Endothelial cell of umbilical vein (primary cell): ENCODE data around the gene RNF10. TPM values are rescaled to one million over a fixed set of nuclear protein-coding genes. Genes with fewer than 3 reads are reported as not detected.

Source experiments
- BruUV-seq: library from RNA; stranded (reverse); fragments of 400-500 nt; replicated peaks from 2 replicates; lab custom pipeline; 2021; lab: Mats Ljungman, UMichigan
- CTCF ChIA-PET: fragments of 300-600, 350-600 bp; sonication (Branson Sonifier 250); formaldehyde crosslinking; loops from one replicate; lab custom pipeline; 2021; ENCODE audit warnings: antibody characterized with exemption, inconsistent platforms; lab: Charles Lee
- POLR2A ChIA-PET: fragments of 300-600, 350-600 bp; sonication (Branson Sonifier 250); formaldehyde crosslinking; loops from one replicate; lab custom pipeline; 2021; ENCODE audit warnings: antibody characterized with exemption, inconsistent platforms; lab: Charles Lee
- DNase-seq: peaks from one replicate; pipeline ENCODE4 v3.0.0-alpha.2; 2011; ENCODE audit warnings: low read depth, low spot score
- FAIRE-seq: peaks from 2 replicates; lab custom pipeline; 2011; peaks lifted over from hg19 to GRCh38; lab: Jason Lieb, UNC
- H2AFZ ChIP-seq: 2 replicates; pipeline ENCODE4 v1.6.0; 2012; ENCODE audit warnings: low read depth, low read length, control low read depth, inconsistent platforms
- H3K27ac ChIP-seq: 2 replicates; pipeline ENCODE4 v1.5.1; 2011; ENCODE audit warnings: low read depth, mild to moderate bottlenecking, control low read depth, low read length, moderate library complexity; ENCODE audit not compliant: insufficient read depth
- H3K27me3 ChIP-seq, 2 experiments: 2 replicates each; pipeline versions ENCODE4 v1.6.0 to v1.6.1; 2011; ENCODE audit warnings: low read length in 2 of 2, mixed read lengths in 1 of 2; ENCODE audit not compliant: control insufficient read depth in 2 of 2, insufficient read depth in 2 of 2
- H3K36me3 ChIP-seq, 2 experiments: 2 replicates in 1 of 2; 3 replicates in 1 of 2; pipeline ENCODE4 v1.5.1; 2011; ENCODE audit warnings: low read length in 2 of 2, mild to moderate bottlenecking in 1 of 2, moderate library complexity in 1 of 2; ENCODE audit not compliant: control insufficient read depth in 2 of 2, insufficient read depth in 2 of 2; ENCODE audit errors: extremely low read depth in 1 of 2
- H3K4me1 ChIP-seq: 3 replicates; pipeline ENCODE4 v1.5.1; 2011; ENCODE audit warnings: mild to moderate bottlenecking, low read length; ENCODE audit not compliant: control insufficient read depth, insufficient read depth; ENCODE audit errors: extremely low read depth
- H3K4me2 ChIP-seq: 2 replicates; pipeline ENCODE4 v1.6.1; 2011; ENCODE audit warnings: low read length, control low read depth, mixed read lengths; ENCODE audit not compliant: insufficient read depth
- H3K4me3 ChIP-seq, 3 experiments: fragments of 200-600 bp in 1 of 3; sonication (generic), shearing (Covaris generic) in 1 of 3; replicated peaks in 1 of 3; 2 replicates each; pipeline ENCODE4 v1.5.1; 2011 to 2016; ENCODE audit warnings: control low read depth in 3 of 3, low read length in 3 of 3, mild to moderate bottlenecking in 2 of 3, inconsistent platforms in 1 of 3, low read depth in 1 of 3, moderate library complexity in 1 of 3; ENCODE audit not compliant: insufficient read depth in 1 of 3
- H3K79me2 ChIP-seq: 2 replicates; pipeline ENCODE4 v1.6.0; 2012; ENCODE audit warnings: low read length, inconsistent platforms; ENCODE audit not compliant: control insufficient read depth, insufficient read depth
- H3K9ac ChIP-seq: replicated peaks from 2 replicates; pipeline ENCODE3; 2011; ENCODE audit warnings: low read length, control low read depth; ENCODE audit not compliant: insufficient read depth; ENCODE audit errors: extremely low read depth
- H3K9me1 ChIP-seq: replicated peaks from 3 replicates; pipeline ENCODE4 v1.6.0; 2011; ENCODE audit warnings: mild to moderate bottlenecking, low read length; ENCODE audit not compliant: control insufficient read depth, insufficient read depth; ENCODE audit errors: extremely low read depth
- H3K9me3 ChIP-seq: replicated peaks from 2 replicates; pipeline ENCODE4 v1.5.1; 2012; ENCODE audit warnings: low read length, inconsistent platforms; ENCODE audit not compliant: control insufficient read depth, insufficient read depth
- H4K20me1 ChIP-seq: replicated peaks from 2 replicates; pipeline ENCODE3; 2011; ENCODE audit warnings: mild to moderate bottlenecking, low read length; ENCODE audit not compliant: control insufficient read depth, insufficient read depth; ENCODE audit errors: extremely low read depth
- EZH2 ChIP-seq: IDR thresholded peaks from 2 replicates; pipeline ENCODE4 v1.6.1; 2012; ENCODE audit warnings: borderline replicate concordance, low read depth, mild to moderate bottlenecking, moderate library complexity, low read length, inconsistent platforms; ENCODE audit not compliant: severe bottlenecking
- FOS ChIP-seq: IDR thresholded peaks from 2 replicates; pipeline ENCODE4 v1.6.1; 2011; ENCODE audit warnings: mild to moderate bottlenecking, low read length, moderate library complexity, borderline replicate concordance; ENCODE audit not compliant: insufficient read depth
- GATA2 ChIP-seq: IDR thresholded peaks from 2 replicates; pipeline ENCODE4 v1.7.0; 2011; ENCODE audit warnings: low read depth, mild to moderate bottlenecking, moderate library complexity, mixed read lengths, low read length; ENCODE audit not compliant: insufficient read length, insufficient read depth
- JUN ChIP-seq: IDR thresholded peaks from 2 replicates; pipeline ENCODE4 v1.6.1; 2011; ENCODE audit warnings: borderline replicate concordance, low read depth; ENCODE audit not compliant: insufficient read length, insufficient read depth
- MYC ChIP-seq: IDR thresholded peaks from one replicate; pipeline ENCODE4 v1.6.1; 2011; ENCODE audit warnings: mild to moderate bottlenecking, low read depth, low read length
- POLR2A ChIP-seq: IDR thresholded peaks from 2 replicates; pipeline ENCODE4 v1.6.1; 2012; ENCODE audit warnings: low read depth, mild to moderate bottlenecking, control low read depth, low read length
- POLR2AphosphoS5 ChIP-seq: IDR thresholded peaks from 2 replicates; pipeline ENCODE4 v1.6.1; 2012; ENCODE audit warnings: low read depth, mild to moderate bottlenecking, control low read depth, low read length, moderate library complexity; ENCODE audit not compliant: insufficient read depth
- dilution Hi-C: fragments of 300-500 bp; cut with MboI; formaldehyde crosslinking; loops from one replicate; pipeline ENCODE4 v1.15.0; 2019; ENCODE audit warnings: low sequenced_read_pairs; ENCODE audit not compliant: extremely low pct_ligation_motif_present
- intact Hi-C: fragments of 100-400 bp; cut with micrococcal nuclease; formaldehyde crosslinking; loops from one replicate; pipeline ENCODE4 v1.10.0; 2022
- polyA plus RNA-seq, 4 experiments: library from polyadenylated mRNA; depleted of rRNA in 3 of 4; stranded (reverse) in 3 of 4; unstranded in 1 of 4; fragments of >200 nt; gene quantifications; 2 replicates each; pipeline versions ENCODE4 v1.2.1 to v1.2.3, GENCODE V29; 2011 to 2012; ENCODE audit warnings: missing spikeins in 1 of 4
- total RNA-seq: library from RNA; stranded (reverse); gene quantifications from 2 replicates; pipeline ENCODE4 v1.2.3, GENCODE V29; 2021
- TF ChIP-seq, protein P1 (sequence below): IDR thresholded peaks from 2 replicates; pipeline ENCODE4 v1.6.1; 2011; ENCODE audit not compliant: insufficient read depth, insufficient read length
- TF ChIP-seq, protein P2 (sequence below), 2 donors: IDR thresholded peaks; 1 replicate in 1 of 2; 2 replicates in 1 of 2; pipeline ENCODE4 v1.5.1; 2011; ENCODE audit warnings: low read length in 2 of 2, mild to moderate bottlenecking in 2 of 2, moderate library complexity in 2 of 2, control low read depth in 1 of 2, inconsistent platforms in 1 of 2, low read depth in 1 of 2; ENCODE audit not compliant: insufficient read depth in 1 of 2; ENCODE audit errors: extremely low read depth in 1 of 2

The RNF10 gene
- total and polyA plus RNA-seq, 2 donors (not counting 3 experiments of a cell fraction or from before 2014, with no cell fraction given), result 120 to 236 TPM

DNA sequence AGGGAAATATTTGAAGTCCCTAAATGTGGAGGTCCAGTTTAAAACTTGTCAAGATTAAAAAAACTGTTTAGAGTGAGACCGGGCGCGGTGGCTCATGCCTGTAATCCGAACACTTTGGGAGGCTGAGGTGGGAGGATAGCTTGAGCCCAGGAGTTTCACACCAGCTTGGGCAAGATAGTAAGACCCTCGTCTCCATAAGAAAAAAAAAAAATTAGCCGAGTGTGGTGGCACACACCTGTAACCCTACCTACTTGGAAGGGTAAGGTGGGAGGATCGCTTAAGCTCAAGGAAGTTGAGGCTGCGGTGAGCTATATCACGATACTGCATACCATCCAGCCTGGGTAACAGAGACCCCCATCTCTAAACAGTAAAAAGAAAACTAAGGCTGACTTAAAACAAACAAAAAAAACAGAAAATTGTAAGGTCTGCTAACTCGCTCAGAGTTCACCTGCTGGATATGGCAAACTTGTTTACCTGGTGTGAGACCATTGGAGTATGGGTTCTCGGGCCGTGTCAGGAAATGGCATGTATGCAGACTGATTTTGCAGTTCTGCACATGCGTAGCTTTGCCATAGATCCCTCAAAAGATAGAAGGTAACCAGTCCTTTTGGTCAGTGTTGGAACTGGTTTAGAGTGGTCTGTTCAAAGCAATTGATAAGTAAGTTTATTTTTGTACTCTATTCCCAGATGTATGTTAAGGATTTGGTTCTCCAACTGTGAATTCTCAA lies 2.1 kb downstream of the RNF10 start:
- H3K4me3 ChIP-seq, result peak overlapping the region; percentile 40 to 83 (median 69)
- H3K4me2 ChIP-seq, result peak overlapping the region; percentile 100
- H3K27ac ChIP-seq, result no peak overlapping the region
- no peak overlapping the region for H2AFZ ChIP-seq
- dilution Hi-C loops, result no loop called here
- peaks cover 18% of the 10 kb centered on the region for H4K20me1 ChIP-seq
- no peaks in the 10 kb centered on the region for H3K9me1 ChIP-seq
- H3K27me3 ChIP-seq, result no peaks in the 10 kb centered on the region
- TF ChIP-seq GATA2, result peak; percentile 60
- no peak for TF ChIP-seq POLR2AphosphoS5
- peaks cover 52% of the 10 kb centered on the region for H3K4me1 ChIP-seq
- no peaks in the 10 kb centered on the region for H3K36me3 ChIP-seq
- intact Hi-C loops, result no loop called here
- DNase-seq, result peak; percentile 39
- H3K79me2 ChIP-seq, result peaks cover 70% of the 10 kb centered on the region
- ChIA-PET CTCF (no interaction called here), POLR2A (no interaction called here)
- no peaks in the 10 kb centered on the region for H3K9me3 ChIP-seq
- peak; percentile 38 for FAIRE-seq
- peak overlapping the region; percentile 63 for H3K9ac ChIP-seq
- BruUV-seq, result no TSS peak

- dilution Hi-C loops (no loop called here), intact Hi-C loops (loop anchor here (1.0 kb wide), 1 partner anchor 43 kb away; the partner anchor contains the start of gene POP5)
- Histone ChIP-seq H3K4me3 (peak overlapping the region in 2 of 3 experiments; percentile 0 to 60), H3K4me2 (peak overlapping the region; percentile 96), H3K27me3 (no peaks in the 10 kb centered on the region), H3K9me3 (no peaks in the 10 kb centered on the region), H3K36me3 (no peaks in the 10 kb centered on the region), H3K4me1 (peaks cover 52% of the 10 kb centered on the region), H2AFZ (no peak overlapping the region), H3K9me1 (no peaks in the 10 kb centered on the region), H4K20me1 (peaks cover 18% of the 10 kb centered on the region), H3K79me2 (peaks cover 86% of the 10 kb centered on the region), H3K9ac (peak overlapping the region; percentile 51), H3K27ac (peak overlapping the region; percentile 26)
- BruUV-seq, result no TSS peak
- ChIA-PET POLR2A (interaction anchor here (0.6 to 1.9 kb wide), 3 partner anchors 8 to 42 kb away, joined by 3 to 7 read pairs (median 3); partner anchors contain the start of gene DYNLL1), CTCF (interaction anchor here (1.1 to 1.4 kb wide), 2 partner anchors 9 to 12 kb away, joined by 3 to 5 read pairs; partner anchors contain the start of gene COQ5)
- TF ChIP-seq EZH2, result no peak
- TF ChIP-seq JUN, result no peak
- TF ChIP-seq, protein P1, sequence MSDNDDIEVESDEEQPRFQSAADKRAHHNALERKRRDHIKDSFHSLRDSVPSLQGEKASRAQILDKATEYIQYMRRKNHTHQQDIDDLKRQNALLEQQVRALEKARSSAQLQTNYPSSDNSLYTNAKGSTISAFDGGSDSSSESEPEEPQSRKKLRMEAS, result no peak
- TF ChIP-seq POLR2AphosphoS5, result no peak
- TF ChIP-seq POLR2A, result no peak
- TF ChIP-seq, protein P2, sequence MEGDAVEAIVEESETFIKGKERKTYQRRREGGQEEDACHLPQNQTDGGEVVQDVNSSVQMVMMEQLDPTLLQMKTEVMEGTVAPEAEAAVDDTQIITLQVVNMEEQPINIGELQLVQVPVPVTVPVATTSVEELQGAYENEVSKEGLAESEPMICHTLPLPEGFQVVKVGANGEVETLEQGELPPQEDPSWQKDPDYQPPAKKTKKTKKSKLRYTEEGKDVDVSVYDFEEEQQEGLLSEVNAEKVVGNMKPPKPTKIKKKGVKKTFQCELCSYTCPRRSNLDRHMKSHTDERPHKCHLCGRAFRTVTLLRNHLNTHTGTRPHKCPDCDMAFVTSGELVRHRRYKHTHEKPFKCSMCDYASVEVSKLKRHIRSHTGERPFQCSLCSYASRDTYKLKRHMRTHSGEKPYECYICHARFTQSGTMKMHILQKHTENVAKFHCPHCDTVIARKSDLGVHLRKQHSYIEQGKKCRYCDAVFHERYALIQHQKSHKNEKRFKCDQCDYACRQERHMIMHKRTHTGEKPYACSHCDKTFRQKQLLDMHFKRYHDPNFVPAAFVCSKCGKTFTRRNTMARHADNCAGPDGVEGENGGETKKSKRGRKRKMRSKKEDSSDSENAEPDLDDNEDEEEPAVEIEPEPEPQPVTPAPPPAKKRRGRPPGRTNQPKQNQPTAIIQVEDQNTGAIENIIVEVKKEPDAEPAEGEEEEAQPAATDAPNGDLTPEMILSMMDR (IDR thresholded peaks at IDR 0.05; ENCODE audit: extremely low read depth in 1 of 2, insufficient read depth in 1 of 2, low read depth in 1 of 2, low read length in 2 of 2), result no peak
- no peak for TF ChIP-seq GATA2
- no peak for TF ChIP-seq MYC
- TF ChIP-seq FOS, result no peak
- peak; percentile 38 for DNase-seq
- FAIRE-seq, result peak; percentile 54
Measured at GRCh38 chr12:120537856-120538220, 3.7 kb downstream of the RNF10 start.
